ENCODE results near the gene ANKRD17. TPM values are rescaled to one million over a fixed set of nuclear protein-coding genes. Genes with fewer than 3 reads are reported as not detected.

The ANKRD17 gene
- total RNA-seq, 3 donors from 2014 or later = 65.7 to 66.2 (median 66.1) TPM

DNA sequence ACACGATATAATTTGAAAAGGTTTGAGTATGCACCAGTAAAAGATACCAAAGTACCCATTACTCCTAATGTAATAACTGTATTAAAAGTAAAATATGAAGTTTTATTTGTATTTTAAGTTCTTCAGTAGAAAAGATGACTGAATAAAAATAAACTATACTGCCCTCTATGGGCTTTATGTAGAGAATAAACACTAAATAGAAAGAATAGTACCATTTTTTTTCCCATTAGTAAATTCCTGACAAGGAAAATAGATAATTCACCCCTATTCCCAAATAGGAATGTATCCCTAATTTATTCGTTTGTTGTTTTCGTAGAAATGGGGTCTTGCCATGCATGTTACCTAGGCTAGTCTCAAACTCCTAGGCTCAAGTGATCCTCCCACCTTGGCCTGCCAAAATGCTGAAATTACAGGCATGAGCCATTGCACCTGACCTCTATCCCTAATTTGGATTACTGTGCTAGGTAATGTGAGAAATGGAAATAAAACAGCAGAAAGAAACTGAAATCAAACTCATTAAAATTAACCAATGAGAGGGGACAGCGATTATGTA is 115.5 kb downstream of the ANKRD17 start:
- no peak for ATAC-seq
- Mint-ChIP-seq H3K9me3 (no peaks in the 10 kb centered on the region), H3K4me3 (no peak overlapping the region), H3K27me3 (ENCODE audit: low read depth) (no peaks in the 10 kb centered on the region), H3K36me3 (ENCODE audit: insufficient read depth) (peaks cover 40% of the 10 kb centered on the region), H3K4me1 (ENCODE audit: low read depth) (peaks cover 9% of the 10 kb centered on the region)
- no peak for DNase-seq

- Mint-ChIP-seq H3K4me1 (ENCODE audit: low read depth) (peaks cover 10% of the 10 kb centered on the region), H3K27me3 (ENCODE audit: low read depth) (no peaks in the 10 kb centered on the region), H3K4me3 (no peak overlapping the region), H3K9me3 (no peaks in the 10 kb centered on the region), H3K36me3 (ENCODE audit: insufficient read depth) (peaks cover 42% of the 10 kb centered on the region)
- DNase-seq (no peak), ATAC-seq (no peak)
Observed at GRCh38 chr4:73139991-73140390, 118.6 kb downstream of the ANKRD17 start.

DNA sequence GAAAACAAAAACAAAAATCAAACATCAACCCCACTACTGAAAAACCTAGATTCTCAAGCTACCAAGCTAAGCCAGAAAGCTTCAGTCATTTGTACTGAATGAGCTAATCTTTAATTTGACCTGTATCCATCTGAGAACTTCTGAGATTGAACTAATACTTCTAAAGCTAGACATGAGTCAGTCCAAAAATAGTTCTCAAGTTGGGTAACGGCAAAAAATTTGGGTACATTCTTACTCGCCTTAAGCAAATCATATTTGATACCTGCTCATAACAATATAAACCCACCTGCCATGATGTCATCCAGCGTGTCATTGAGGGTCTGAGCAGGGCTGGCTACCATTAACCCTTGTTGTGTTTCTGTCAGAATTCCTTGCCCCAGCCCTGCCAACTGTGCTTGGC is 119.4 kb downstream of the ANKRD17 start:
- ATAC-seq = no peak
- H3K36me3 Mint-ChIP-seq (ENCODE audit: insufficient read depth) = peaks cover 44% of the 10 kb centered on the region
- no peaks in the 10 kb centered on the region for H3K9me3 Mint-ChIP-seq
- no peaks in the 10 kb centered on the region for H3K27me3 Mint-ChIP-seq (ENCODE audit: low read depth)
- DNase-seq = no peak
- peaks cover 10% of the 10 kb centered on the region for H3K4me1 Mint-ChIP-seq (ENCODE audit: low read depth)
- no peak overlapping the region for H3K4me3 Mint-ChIP-seq

GRCh38 chr4:73137121-73137520 is 121.5 kb downstream of the ANKRD17 start:
- H3K27me3 Mint-ChIP-seq (ENCODE audit: low read depth) = no peaks in the 10 kb centered on the region
- peaks cover 10% of the 10 kb centered on the region for H3K4me1 Mint-ChIP-seq (ENCODE audit: low read depth)
- no peak for DNase-seq
- H3K4me3 Mint-ChIP-seq = no peak overlapping the region
- H3K9me3 Mint-ChIP-seq = no peaks in the 10 kb centered on the region
- peaks cover 41% of the 10 kb centered on the region for H3K36me3 Mint-ChIP-seq (ENCODE audit: insufficient read depth)
- ATAC-seq = no peak

DNA sequence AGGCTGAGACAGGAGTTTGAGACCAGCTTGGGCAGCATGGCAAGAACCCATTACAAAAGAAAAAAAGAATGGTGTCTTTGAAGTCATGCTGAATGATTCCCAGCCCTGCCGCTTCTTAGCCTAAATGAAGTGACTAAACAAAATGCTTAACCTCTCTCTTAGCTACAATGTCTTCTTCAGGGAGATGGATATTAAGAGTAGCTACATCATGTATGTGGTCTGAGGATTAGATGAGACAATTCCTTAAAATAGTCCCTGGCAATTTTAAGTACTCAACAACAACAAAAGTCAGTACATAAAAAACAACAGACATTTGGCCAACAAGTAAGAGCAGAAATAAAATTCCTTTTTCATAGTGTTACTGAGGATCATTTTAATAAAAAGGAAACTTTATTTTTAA is 124.8 kb downstream of the ANKRD17 start:
- H3K4me3 Mint-ChIP-seq = no peak overlapping the region
- H3K27me3 Mint-ChIP-seq (ENCODE audit: low read depth) = no peaks in the 10 kb centered on the region
- peaks cover 22% of the 10 kb centered on the region for H3K36me3 Mint-ChIP-seq (ENCODE audit: insufficient read depth)
- ATAC-seq (no peak), DNase-seq (no peak)
- H3K9me3 Mint-ChIP-seq = no peaks in the 10 kb centered on the region
- H3K4me1 Mint-ChIP-seq (ENCODE audit: low read depth) = peaks cover 5% of the 10 kb centered on the region

DNA sequence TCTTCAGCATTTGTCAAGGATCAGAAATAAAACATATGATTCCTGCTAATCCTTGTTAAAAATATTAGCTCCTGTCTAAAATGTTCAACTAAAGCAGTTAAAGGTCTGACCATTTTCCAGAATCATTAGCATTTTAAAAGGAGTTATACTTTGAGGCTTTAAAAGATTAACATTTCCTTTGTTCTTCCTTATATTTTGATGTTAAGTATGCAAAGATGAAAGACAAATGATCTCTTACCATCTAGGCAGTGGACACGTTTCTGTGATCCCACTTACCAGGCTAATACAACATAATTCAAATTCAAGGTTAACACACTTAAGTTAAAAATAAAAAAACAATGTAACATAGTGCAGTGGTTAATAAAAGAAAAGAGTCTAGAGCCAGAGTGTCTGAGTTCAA is 127.3 kb downstream of the ANKRD17 start:
- Mint-ChIP-seq H3K9me3 (no peaks in the 10 kb centered on the region), H3K36me3 (ENCODE audit: insufficient read depth) (peaks cover 22% of the 10 kb centered on the region), H3K4me3 (no peak overlapping the region), H3K27me3 (ENCODE audit: low read depth) (no peaks in the 10 kb centered on the region), H3K4me1 (ENCODE audit: low read depth) (peaks cover 3% of the 10 kb centered on the region)
- DNase-seq (no peak), ATAC-seq (no peak)

- DNase-seq (no peak), ATAC-seq (no peak)
- peaks cover 30% of the 10 kb centered on the region for H3K36me3 Mint-ChIP-seq (ENCODE audit: insufficient read depth)
- H3K4me1 Mint-ChIP-seq (ENCODE audit: low read depth) = peaks cover 3% of the 10 kb centered on the region
- no peaks in the 10 kb centered on the region for H3K9me3 Mint-ChIP-seq
- H3K4me3 Mint-ChIP-seq = no peak overlapping the region
- no peaks in the 10 kb centered on the region for H3K27me3 Mint-ChIP-seq (ENCODE audit: low read depth)
Observed at GRCh38 chr4:73129319-73129718, 129.3 kb downstream of the ANKRD17 start.

- Mint-ChIP-seq H3K9me3 (no peaks in the 10 kb centered on the region), H3K4me1 (ENCODE audit: low read depth) (peaks cover 3% of the 10 kb centered on the region), H3K27me3 (ENCODE audit: low read depth) (no peaks in the 10 kb centered on the region), H3K4me3 (no peak overlapping the region), H3K36me3 (ENCODE audit: insufficient read depth) (peaks cover 25% of the 10 kb centered on the region)
- DNase-seq (no peak), ATAC-seq (peak; percentile 50 to 76)
Observed at GRCh38 chr4:73127839-73128453, 130.7 kb downstream of the ANKRD17 start.

DNA sequence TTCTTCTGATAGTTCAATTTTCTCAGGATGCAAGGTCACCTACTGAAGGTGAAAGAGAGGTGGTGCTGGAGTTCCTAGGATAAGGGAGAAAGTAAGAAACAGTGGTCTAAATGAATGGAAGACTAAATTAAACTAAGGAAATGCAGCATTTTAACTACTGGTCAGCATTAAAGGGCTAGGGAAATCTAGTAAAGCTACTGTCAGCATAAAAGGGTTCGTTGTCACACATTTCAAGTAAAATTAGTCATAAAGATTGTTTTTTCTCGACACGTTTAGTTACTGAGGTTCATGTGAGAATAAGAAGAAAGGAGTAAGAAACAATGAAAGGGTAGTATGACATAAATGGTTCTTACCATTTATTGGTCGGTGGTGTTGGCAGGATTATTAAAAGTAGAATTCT is 149.1 kb downstream of the ANKRD17 start:
- H3K4me3 Mint-ChIP-seq = no peak overlapping the region
- no peaks in the 10 kb centered on the region for H3K27me3 Mint-ChIP-seq (ENCODE audit: low read depth)
- peaks cover 8% of the 10 kb centered on the region for H3K4me1 Mint-ChIP-seq (ENCODE audit: low read depth)
- peaks cover 19% of the 10 kb centered on the region for H3K36me3 Mint-ChIP-seq (ENCODE audit: insufficient read depth)
- ATAC-seq = peak in 1 of 2 donors; percentile 35
- DNase-seq = no peak
- no peaks in the 10 kb centered on the region for H3K9me3 Mint-ChIP-seq

GRCh38 chr4:73104695-73105094 is 153.9 kb downstream of the ANKRD17 start:
- ATAC-seq = no peak
- peaks cover 27% of the 10 kb centered on the region for H3K36me3 Mint-ChIP-seq (ENCODE audit: insufficient read depth)
- H3K27me3 Mint-ChIP-seq (ENCODE audit: low read depth) = no peaks in the 10 kb centered on the region
- DNase-seq = no peak
- no peak overlapping the region for H3K4me3 Mint-ChIP-seq
- no peaks in the 10 kb centered on the region for H3K9me3 Mint-ChIP-seq
- H3K4me1 Mint-ChIP-seq (ENCODE audit: low read depth) = peaks cover 10% of the 10 kb centered on the region

DNA sequence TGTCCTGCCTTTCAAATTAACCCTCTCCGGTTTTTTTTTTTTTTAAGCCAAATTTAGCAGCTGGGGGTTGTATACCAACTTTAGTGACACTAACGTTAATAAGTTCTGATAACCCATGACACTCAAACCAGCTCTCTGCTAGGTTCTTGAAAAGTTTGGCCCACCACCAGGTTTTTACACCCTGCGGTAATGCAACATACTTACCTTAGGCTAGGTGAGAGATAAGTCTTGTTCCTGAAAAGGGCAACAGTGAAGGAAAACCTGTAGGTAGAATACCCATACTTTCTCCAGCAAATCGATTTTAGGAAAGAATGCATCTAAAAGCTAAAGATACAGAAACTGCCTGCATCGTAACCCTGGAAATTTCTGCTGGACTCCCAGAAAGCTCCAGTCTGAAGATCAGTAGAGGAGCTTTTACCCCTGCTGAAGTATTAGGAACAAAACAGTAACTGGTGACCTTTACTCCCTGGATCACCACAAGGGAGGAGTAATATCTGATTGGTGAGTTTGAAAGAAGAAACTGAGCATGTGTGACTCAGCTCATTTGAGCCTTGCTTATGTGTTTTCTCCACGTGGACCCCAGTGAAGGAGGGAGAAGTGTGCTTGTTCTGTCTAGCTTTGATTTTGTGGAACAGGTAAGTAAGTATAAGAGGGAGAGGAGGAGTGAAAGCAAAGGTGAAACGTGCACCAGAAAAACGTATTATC is 154.6 kb downstream of the ANKRD17 start:
- peak; percentile 24 to 25 for ATAC-seq
- Mint-ChIP-seq H3K36me3 (ENCODE audit: insufficient read depth) (peaks cover 32% of the 10 kb centered on the region), H3K4me3 (no peak overlapping the region), H3K9me3 (no peaks in the 10 kb centered on the region), H3K27me3 (ENCODE audit: low read depth) (no peaks in the 10 kb centered on the region), H3K4me1 (ENCODE audit: low read depth) (peaks cover 10% of the 10 kb centered on the region)
- no peak for DNase-seq

- peaks cover 26% of the 10 kb centered on the region for H3K36me3 Mint-ChIP-seq (ENCODE audit: insufficient read depth)
- H3K9me3 Mint-ChIP-seq = no peaks in the 10 kb centered on the region
- ATAC-seq (no peak), DNase-seq (no peak)
- H3K4me1 Mint-ChIP-seq (ENCODE audit: low read depth) = peaks cover 1% of the 10 kb centered on the region
- H3K27me3 Mint-ChIP-seq (ENCODE audit: low read depth) = no peaks in the 10 kb centered on the region
- no peak overlapping the region for H3K4me3 Mint-ChIP-seq
Observed at GRCh38 chr4:73099143-73099542, 159.5 kb downstream of the ANKRD17 start.

- no peaks in the 10 kb centered on the region for H3K27me3 Mint-ChIP-seq (ENCODE audit: low read depth)
- H3K36me3 Mint-ChIP-seq (ENCODE audit: insufficient read depth) = peaks cover 27% of the 10 kb centered on the region
- DNase-seq = no peak
Observed at GRCh38 chr4:73098713-73099112, 159.9 kb downstream of the ANKRD17 start.

DNA sequence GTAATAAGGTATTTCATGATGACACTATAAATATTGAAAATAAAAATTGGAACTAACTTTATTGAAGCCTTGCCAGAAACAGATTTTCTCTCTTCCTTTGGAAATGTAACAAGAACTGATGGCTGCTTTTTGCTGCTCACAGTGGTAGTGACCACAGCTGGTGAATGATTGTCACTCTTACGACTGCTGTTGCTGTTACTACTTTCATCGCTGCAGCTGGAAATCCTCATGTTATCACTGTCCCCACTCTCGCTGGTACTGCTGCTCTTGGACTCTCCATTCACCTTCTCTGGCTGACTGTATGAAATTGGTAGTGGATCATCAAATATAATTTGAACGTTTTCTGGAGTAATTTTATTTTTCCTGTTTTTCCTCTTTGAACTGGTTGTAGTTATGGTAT is 160.6 kb downstream of the ANKRD17 start:
- Mint-ChIP-seq H3K36me3 (ENCODE audit: insufficient read depth) (peaks cover 27% of the 10 kb centered on the region), H3K9me3 (no peaks in the 10 kb centered on the region), H3K4me1 (ENCODE audit: low read depth) (no peaks in the 10 kb centered on the region), H3K27me3 (ENCODE audit: low read depth) (no peaks in the 10 kb centered on the region), H3K4me3 (no peak overlapping the region)
- ATAC-seq (no peak), DNase-seq (no peak)

More at GRCh38 chr4:73098713-73099112, 159.9 kb downstream of the ANKRD17 start:
- H3K4me3 Mint-ChIP-seq = no peak overlapping the region
- no peak for ATAC-seq
- H3K9me3 Mint-ChIP-seq = no peaks in the 10 kb centered on the region
- H3K4me1 Mint-ChIP-seq (ENCODE audit: low read depth) = no peaks in the 10 kb centered on the region

DNA sequence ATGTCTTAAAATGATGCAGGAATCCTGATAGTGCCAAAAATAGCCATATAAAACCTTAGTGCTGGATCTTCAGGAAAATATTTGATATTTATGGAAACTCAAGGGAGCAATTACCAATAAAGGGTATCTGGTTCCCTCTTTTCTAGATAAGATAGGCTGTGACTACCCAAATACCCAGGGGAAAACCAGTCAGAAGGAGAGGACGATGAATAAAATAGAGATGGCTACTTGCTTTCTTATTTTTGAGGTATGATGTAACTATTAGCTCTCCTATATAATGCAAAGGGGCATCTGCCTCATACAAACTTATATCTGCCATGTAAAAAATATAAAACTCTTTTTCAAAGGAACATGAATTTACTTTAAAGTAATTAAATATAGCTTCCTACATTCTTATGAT is 165.7 kb downstream of the ANKRD17 start:
- H3K9me3 Mint-ChIP-seq = no peaks in the 10 kb centered on the region
- H3K4me3 Mint-ChIP-seq = no peak overlapping the region
- peaks cover 2% of the 10 kb centered on the region for H3K4me1 Mint-ChIP-seq (ENCODE audit: low read depth)
- H3K36me3 Mint-ChIP-seq (ENCODE audit: insufficient read depth) = peaks cover 27% of the 10 kb centered on the region
- DNase-seq = no peak
- H3K27me3 Mint-ChIP-seq (ENCODE audit: low read depth) = no peaks in the 10 kb centered on the region
- ATAC-seq = no peak
